Memory B cell (primary cell): Measurements from ENCODE around the gene PTER.

ENCODE experiments used
- ATAC-seq: fragments of 150-1000 bp; cut with Tn5 transposase; 2 replicates; pipeline ENCODE4 v1.10.0; 2021; ENCODE audit warnings: low read depth, mild to moderate bottlenecking, moderate library complexity
- DNase-seq, 2 donors: peaks; one replicate each; pipeline ENCODE4 v3.0.0; 2022; ENCODE audit warnings: low spot score in 2 of 2
- H3K27ac Mint-ChIP-seq: one replicate; pipeline ENCODE4 v1.8.0; 2022; ENCODE audit warnings: mild to moderate bottlenecking, moderate library complexity, mixed read lengths
- H3K27me3 Mint-ChIP-seq: one replicate; pipeline ENCODE4 v1.8.0; 2022; ENCODE audit warnings: mixed read lengths
- H3K36me3 Mint-ChIP-seq: one replicate; pipeline ENCODE4 v1.8.0; 2022; ENCODE audit warnings: mild to moderate bottlenecking, mixed read lengths
- H3K4me1 Mint-ChIP-seq: one replicate; pipeline ENCODE4 v1.8.0; 2022; ENCODE audit warnings: mixed read lengths
- H3K4me3 Mint-ChIP-seq: one replicate; pipeline ENCODE4 v1.8.0; 2022; ENCODE audit warnings: mild to moderate bottlenecking, moderate library complexity, mixed read lengths
- H3K9me3 Mint-ChIP-seq: one replicate; pipeline ENCODE4 v1.8.0; 2022; ENCODE audit warnings: mixed read lengths

PTER gene

GRCh38 chr10:16436758-16437539 is at the start of gene PTER:
PTER (plus strand) TSS chr10:16437010; CDS start chr10:16484385, 47,375 bp downstream.
- Mint-ChIP-seq H3K4me3 (peak within 1 kb of the TSS; percentile 92), H3K27me3 (no peaks in the 10 kb centered on the region), H3K36me3 (peaks cover 6% of the 10 kb centered on the region), H3K9me3 (no peaks in the 10 kb centered on the region), H3K27ac (peak within 1 kb of the TSS; percentile 85), H3K4me1 (peaks cover 36% of the 10 kb centered on the region)
- DNase-seq (peak; percentile 97 to 98), ATAC-seq (peak; percentile 98)

DNA sequence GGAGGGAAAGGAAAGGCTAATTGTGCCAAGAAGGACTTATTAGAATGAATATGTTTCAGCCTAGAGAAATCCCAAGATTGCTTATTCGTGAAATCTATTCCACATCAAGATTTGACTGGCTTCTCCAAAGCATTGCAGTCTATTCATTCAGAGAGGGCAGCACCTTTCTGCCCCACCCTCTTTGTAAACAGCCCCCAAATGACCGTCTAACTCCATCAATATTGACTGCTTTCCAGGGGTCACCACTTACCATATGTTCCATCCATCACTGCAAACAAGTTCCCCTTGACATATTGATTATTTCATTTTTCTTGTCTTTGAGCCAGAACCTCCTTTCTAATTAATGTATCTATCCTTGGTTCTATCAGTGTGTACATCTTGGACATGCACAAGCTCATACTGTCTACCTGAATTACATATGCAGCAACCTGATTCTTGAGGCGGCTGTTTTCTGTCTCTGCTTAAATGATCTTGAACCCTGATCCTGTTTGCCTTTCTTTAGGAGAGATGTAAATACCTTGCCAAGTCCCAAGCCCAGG is 44.2 kb upstream of the PTER start:
- Mint-ChIP-seq H3K4me1 (no peaks in the 10 kb centered on the region), H3K27ac (no peak overlapping the region), H3K9me3 (no peaks in the 10 kb centered on the region), H3K27me3 (peaks cover 7% of the 10 kb centered on the region), H3K4me3 (no peak overlapping the region), H3K36me3 (no peaks in the 10 kb centered on the region)
- no peak for ATAC-seq
- DNase-seq: no peak

GRCh38 chr10:16393271-16393858 is 43.4 kb upstream of the PTER start:
- DNase-seq (no peak), ATAC-seq (no peak)
- peaks cover 7% of the 10 kb centered on the region for H3K27me3 Mint-ChIP-seq
- no peak overlapping the region for H3K4me3 Mint-ChIP-seq
- H3K9me3 Mint-ChIP-seq: no peaks in the 10 kb centered on the region
- H3K4me1 Mint-ChIP-seq: no peaks in the 10 kb centered on the region
- H3K36me3 Mint-ChIP-seq: no peaks in the 10 kb centered on the region
- H3K27ac Mint-ChIP-seq: no peak overlapping the region

DNA sequence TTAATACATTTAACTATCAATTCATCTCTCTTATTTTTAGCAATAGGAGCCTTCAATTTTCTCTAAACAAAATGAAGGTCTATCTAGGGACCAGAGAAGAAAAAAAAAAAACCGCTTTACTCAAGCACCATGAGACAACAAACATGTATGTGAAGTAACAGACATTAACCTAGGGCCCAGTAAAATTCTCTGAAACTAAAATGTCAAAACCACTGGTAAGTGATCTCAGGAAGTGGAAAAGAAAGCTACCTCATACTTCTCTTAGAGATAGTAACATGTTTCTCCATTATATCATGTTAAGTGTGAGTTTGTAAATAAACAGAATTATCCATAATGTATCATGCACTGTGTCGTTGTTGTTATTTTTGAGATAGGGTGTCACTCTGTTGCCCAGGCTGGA is 35.4 kb upstream of the PTER start:
- no peaks in the 10 kb centered on the region for H3K9me3 Mint-ChIP-seq
- no peak overlapping the region for H3K27ac Mint-ChIP-seq
- peaks cover 7% of the 10 kb centered on the region for H3K27me3 Mint-ChIP-seq
- H3K4me1 Mint-ChIP-seq: no peaks in the 10 kb centered on the region
- DNase-seq: no peak
- H3K36me3 Mint-ChIP-seq: no peaks in the 10 kb centered on the region
- no peak for ATAC-seq
- H3K4me3 Mint-ChIP-seq: no peak overlapping the region

GRCh38 chr10:16408379-16408778 is 28.4 kb upstream of the PTER start:
- H3K9me3 Mint-ChIP-seq: no peaks in the 10 kb centered on the region
- no peak overlapping the region for H3K27ac Mint-ChIP-seq
- peaks cover 3% of the 10 kb centered on the region for H3K4me1 Mint-ChIP-seq

DNA sequence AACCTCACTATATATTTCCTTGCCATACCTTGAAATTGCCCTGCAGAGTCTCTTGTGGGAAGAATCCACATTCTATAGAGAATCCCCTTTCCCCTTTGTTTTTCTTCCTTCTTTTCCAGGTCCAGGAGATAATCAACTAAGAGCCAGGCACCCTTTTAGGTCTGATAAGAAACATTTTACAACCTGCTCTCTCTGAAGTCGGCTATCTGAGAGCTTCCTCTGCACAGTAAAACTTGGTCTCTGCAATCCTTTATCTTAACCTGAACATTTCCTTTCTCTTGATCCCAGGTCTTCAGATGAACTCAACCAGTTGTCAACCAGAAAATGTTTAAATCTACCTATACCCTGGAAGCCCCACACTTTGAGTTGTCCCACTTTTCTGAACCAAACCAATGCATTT is 19.5 kb upstream of the PTER start:
- Mint-ChIP-seq H3K36me3 (no peaks in the 10 kb centered on the region), H3K27ac (no peak overlapping the region), H3K9me3 (no peaks in the 10 kb centered on the region), H3K27me3 (peaks cover 4% of the 10 kb centered on the region), H3K4me1 (no peaks in the 10 kb centered on the region), H3K4me3 (no peak overlapping the region)
- DNase-seq (no peak), ATAC-seq (no peak)

More at GRCh38 chr10:16408379-16408778, 28.4 kb upstream of the PTER start:
- Mint-ChIP-seq H3K4me3 (no peak overlapping the region), H3K36me3 (no peaks in the 10 kb centered on the region), H3K27me3 (peaks cover 8% of the 10 kb centered on the region)
- ATAC-seq (no peak), DNase-seq (no peak)

DNA sequence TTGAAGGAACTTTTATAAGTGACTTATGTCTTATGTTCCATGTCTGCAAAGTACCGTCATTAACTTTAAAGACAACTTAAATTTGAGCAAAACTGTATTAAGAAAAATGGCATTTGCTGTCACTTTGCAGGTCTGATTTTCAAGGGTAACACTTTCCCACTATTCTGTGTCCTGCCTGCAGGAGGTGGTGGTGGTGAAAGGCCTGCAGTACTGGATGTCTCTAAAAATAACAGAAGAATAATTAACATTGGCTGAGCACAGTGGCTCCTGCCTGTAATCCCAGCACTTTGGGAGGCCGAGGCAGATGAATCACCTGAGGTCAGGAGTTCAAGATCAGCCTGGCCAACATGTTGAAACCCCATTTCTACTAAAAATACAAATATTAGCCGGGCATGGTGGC is 13.2 kb upstream of the PTER start:
- ATAC-seq (no peak), DNase-seq (no peak)
- Mint-ChIP-seq H3K4me3 (no peak overlapping the region), H3K4me1 (no peaks in the 10 kb centered on the region), H3K36me3 (peaks cover 3% of the 10 kb centered on the region), H3K9me3 (peaks cover 5% of the 10 kb centered on the region), H3K27ac (no peak overlapping the region), H3K27me3 (peaks cover 5% of the 10 kb centered on the region)

DNA sequence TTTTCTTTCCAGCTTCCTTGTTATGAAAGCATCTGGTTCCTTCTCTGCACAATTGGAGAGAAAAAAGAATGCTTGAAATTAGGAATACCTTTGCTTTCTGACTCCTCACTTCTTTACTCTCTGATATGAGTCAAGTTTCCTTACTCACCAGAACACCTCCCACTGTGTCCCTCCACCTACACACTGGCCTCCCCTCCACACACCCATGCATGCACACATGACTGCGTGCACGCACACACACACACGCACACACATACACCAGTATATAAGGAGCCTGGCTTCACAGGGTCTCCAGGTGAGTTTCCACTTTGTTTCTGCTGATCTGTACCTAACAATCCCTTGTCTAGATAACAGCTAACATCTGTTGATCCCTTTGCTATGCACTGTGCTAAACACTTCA is 11.4 kb upstream of the PTER start:
- H3K4me1 Mint-ChIP-seq: no peaks in the 10 kb centered on the region
- H3K4me3 Mint-ChIP-seq: no peak overlapping the region
- peaks cover 5% of the 10 kb centered on the region for H3K9me3 Mint-ChIP-seq
- DNase-seq: no peak
- peaks cover 3% of the 10 kb centered on the region for H3K27me3 Mint-ChIP-seq
- H3K36me3 Mint-ChIP-seq: peaks cover 3% of the 10 kb centered on the region
- ATAC-seq: no peak
- H3K27ac Mint-ChIP-seq: no peak overlapping the region

DNA sequence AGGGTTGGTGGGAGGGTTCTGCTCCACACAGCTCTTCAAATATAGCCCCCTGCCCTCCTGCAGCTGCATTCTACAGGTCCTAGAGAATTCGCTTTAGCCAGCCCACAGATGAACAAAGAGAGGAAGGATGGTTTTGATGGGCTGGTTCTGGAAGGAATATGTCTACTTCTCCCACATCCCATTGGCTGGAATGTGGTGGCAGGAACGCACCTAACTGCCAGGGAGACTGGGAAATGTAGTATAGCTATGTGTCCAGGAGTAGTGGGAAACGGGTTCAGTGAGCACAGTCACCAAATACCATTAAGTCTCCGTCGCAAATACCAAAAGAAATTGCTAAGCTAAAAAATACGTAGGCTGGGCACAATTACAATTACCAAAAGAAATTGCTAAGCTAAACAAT is 7.3 kb upstream of the PTER start:
- Mint-ChIP-seq H3K27ac (no peak overlapping the region), H3K27me3 (peaks cover 1% of the 10 kb centered on the region), H3K36me3 (peaks cover 3% of the 10 kb centered on the region), H3K4me3 (no peak overlapping the region), H3K9me3 (peaks cover 5% of the 10 kb centered on the region), H3K4me1 (no peaks in the 10 kb centered on the region)
- DNase-seq (no peak), ATAC-seq (no peak)

DNA sequence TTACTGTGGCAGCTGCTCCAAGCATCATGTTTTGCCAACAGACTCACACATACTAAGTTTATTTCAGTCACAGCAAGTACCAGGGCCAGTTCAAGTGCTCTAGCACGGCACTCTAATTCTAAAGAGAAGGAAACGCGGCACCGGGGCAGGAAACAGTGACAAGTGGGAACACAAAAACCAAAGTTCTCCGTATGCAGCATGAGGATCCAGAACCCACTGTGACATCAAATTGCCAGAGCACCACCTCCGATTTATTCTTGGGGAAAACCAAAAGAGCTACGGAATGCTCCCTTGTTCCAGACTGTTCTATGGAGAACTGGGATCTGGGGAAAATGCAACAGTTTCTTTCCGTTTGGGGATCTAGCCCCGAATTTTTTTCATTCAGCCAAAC is 448 bp upstream of the PTER start:
- H3K36me3 Mint-ChIP-seq: peaks cover 6% of the 10 kb centered on the region
- no peaks in the 10 kb centered on the region for H3K9me3 Mint-ChIP-seq
- peaks cover 32% of the 10 kb centered on the region for H3K4me1 Mint-ChIP-seq
- peak overlapping the region; percentile 85 for H3K27ac Mint-ChIP-seq
- no peak for ATAC-seq
- H3K27me3 Mint-ChIP-seq: no peaks in the 10 kb centered on the region
- peak in 1 of 2 donors; percentile 21 for DNase-seq
- peak overlapping the region; percentile 92 for H3K4me3 Mint-ChIP-seq

DNA sequence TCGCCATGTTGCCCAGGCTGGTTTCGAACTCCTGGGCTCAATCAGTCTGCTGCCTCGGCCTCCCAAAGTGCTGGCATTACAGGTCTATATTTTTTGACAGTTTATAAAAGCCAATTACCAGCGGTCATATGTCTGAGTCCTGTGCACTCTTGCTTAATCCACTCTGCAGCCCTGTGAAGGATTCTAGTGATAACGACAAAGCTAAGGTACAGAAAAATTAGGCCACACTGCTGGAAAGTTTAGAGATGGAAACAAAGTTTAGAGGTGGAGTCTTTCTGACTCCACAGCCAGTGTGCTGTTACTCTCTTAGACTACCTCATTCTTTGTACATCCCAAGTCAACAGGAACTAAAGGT is 707 bp downstream of the PTER start:
- no peaks in the 10 kb centered on the region for H3K27me3 Mint-ChIP-seq
- H3K9me3 Mint-ChIP-seq: no peaks in the 10 kb centered on the region
- DNase-seq (no peak), ATAC-seq (no peak)
- H3K27ac Mint-ChIP-seq: peak overlapping the region; percentile 85
- H3K4me1 Mint-ChIP-seq: peaks cover 36% of the 10 kb centered on the region
- H3K4me3 Mint-ChIP-seq: peak overlapping the region; percentile 92
- H3K36me3 Mint-ChIP-seq: peaks cover 6% of the 10 kb centered on the region

DNA sequence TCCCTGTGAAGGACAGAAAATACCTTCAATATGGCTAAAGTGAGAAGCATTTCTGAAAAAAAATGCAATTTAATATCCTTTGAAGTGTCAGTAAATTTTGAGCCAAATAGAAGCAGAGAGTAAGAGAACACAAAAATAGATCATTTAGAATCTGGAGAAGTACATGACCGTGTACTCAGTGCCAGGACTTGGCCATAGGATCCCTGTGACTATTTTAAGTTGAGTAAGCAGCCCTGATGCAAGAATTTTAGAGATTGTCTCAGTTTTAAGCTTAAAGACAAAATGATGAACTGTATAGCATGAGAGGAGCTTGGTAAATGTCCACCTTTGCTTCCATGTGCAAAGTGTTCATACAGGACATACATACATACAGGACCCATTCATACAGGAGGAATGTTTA is 2.5 kb downstream of the PTER start:
- Mint-ChIP-seq H3K4me1 (peaks cover 40% of the 10 kb centered on the region), H3K27me3 (no peaks in the 10 kb centered on the region)

GRCh38 chr10:16440396-16441133 is 3.8 kb downstream of the PTER start:
- peaks cover 40% of the 10 kb centered on the region for H3K4me1 Mint-ChIP-seq
- DNase-seq (no peak), ATAC-seq (no peak)
- no peaks in the 10 kb centered on the region for H3K9me3 Mint-ChIP-seq
- H3K27ac Mint-ChIP-seq: peak overlapping the region; percentile 29
- H3K4me3 Mint-ChIP-seq: no peak overlapping the region
- peaks cover 14% of the 10 kb centered on the region for H3K36me3 Mint-ChIP-seq
- H3K27me3 Mint-ChIP-seq: no peaks in the 10 kb centered on the region

More for the DNA sequence above, 2.5 kb downstream of the PTER start:
- Mint-ChIP-seq H3K36me3 (peaks cover 12% of the 10 kb centered on the region), H3K27ac (no peak overlapping the region), H3K4me3 (no peak overlapping the region), H3K9me3 (no peaks in the 10 kb centered on the region)
- ATAC-seq (no peak), DNase-seq (no peak)

GRCh38 chr10:16441173-16441840 is 4.5 kb downstream of the PTER start:
- ATAC-seq (no peak), DNase-seq (no peak)
- Mint-ChIP-seq H3K27ac (peak overlapping the region; percentile 35), H3K27me3 (no peaks in the 10 kb centered on the region), H3K9me3 (no peaks in the 10 kb centered on the region), H3K36me3 (peaks cover 14% of the 10 kb centered on the region), H3K4me3 (no peak overlapping the region), H3K4me1 (peaks cover 37% of the 10 kb centered on the region)
